ENCODE measurements around the gene C1R. TPM values are rescaled to one million over a fixed set of nuclear protein-coding genes. Genes with fewer than 3 reads are reported as not detected.

The C1R gene
- total and polyA plus RNA-seq, 11 donors = 42.6 to 343 (median 98.5) TPM

DNA sequence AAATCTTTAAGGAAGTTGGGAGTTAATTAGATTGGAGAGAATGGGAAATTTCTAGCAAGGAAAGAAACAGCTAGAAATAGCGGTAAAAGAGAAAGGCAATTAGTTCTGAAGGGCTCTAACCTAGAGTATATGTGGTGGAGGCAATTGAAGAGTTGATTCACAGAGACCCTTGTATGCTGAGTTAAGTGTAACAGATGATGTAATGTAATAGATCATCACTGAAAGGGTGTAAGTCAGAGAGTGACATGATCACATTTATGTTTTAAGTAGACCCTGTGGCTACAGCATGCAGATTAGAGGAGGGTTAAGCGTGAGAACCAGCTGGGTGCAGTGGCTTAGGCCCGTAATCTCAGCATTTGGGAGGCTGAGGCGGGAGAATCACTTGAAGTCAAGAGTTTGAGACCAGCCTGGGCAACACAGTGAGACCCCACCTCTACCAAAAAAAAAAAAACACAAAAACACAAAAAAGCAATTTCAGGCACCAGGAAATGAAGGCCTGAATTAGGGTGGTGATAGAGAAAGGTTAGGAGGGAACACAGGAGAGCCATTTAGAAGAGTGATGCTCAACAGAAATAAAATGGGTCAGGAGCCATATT is 33.5 kb upstream of the C1R start:
- H3K36me3 ChIP-seq = no peaks in the 10 kb centered on the region
- intact Hi-C loops (cut with DNase I) = no loop called here
- H3K4me1 ChIP-seq = peaks cover 0 to 44% (median 27%) of the 10 kb centered on the region in 12 donors
- WGBS, 4 donors = 71 to 90% (median 79%) methylated on average over 4 of the region's 4 CpGs
- DNase-seq = no peak
- H3K4me3 ChIP-seq = no peak overlapping the region
- peaks cover 0 to 19% (median 0%) of the 10 kb centered on the region in 9 donors for H3K27me3 ChIP-seq
- no peak for ATAC-seq
- TF ChIP-seq, protein P1, sequence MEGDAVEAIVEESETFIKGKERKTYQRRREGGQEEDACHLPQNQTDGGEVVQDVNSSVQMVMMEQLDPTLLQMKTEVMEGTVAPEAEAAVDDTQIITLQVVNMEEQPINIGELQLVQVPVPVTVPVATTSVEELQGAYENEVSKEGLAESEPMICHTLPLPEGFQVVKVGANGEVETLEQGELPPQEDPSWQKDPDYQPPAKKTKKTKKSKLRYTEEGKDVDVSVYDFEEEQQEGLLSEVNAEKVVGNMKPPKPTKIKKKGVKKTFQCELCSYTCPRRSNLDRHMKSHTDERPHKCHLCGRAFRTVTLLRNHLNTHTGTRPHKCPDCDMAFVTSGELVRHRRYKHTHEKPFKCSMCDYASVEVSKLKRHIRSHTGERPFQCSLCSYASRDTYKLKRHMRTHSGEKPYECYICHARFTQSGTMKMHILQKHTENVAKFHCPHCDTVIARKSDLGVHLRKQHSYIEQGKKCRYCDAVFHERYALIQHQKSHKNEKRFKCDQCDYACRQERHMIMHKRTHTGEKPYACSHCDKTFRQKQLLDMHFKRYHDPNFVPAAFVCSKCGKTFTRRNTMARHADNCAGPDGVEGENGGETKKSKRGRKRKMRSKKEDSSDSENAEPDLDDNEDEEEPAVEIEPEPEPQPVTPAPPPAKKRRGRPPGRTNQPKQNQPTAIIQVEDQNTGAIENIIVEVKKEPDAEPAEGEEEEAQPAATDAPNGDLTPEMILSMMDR (IDR thresholded peaks at IDR 0.05) = no peak
- TF ChIP-seq POLR2A (IDR thresholded peaks at IDR 0.05) = no peak
- no peak overlapping the region for H3K27ac ChIP-seq
- no peaks in the 10 kb centered on the region for H3K9me3 ChIP-seq

DNA sequence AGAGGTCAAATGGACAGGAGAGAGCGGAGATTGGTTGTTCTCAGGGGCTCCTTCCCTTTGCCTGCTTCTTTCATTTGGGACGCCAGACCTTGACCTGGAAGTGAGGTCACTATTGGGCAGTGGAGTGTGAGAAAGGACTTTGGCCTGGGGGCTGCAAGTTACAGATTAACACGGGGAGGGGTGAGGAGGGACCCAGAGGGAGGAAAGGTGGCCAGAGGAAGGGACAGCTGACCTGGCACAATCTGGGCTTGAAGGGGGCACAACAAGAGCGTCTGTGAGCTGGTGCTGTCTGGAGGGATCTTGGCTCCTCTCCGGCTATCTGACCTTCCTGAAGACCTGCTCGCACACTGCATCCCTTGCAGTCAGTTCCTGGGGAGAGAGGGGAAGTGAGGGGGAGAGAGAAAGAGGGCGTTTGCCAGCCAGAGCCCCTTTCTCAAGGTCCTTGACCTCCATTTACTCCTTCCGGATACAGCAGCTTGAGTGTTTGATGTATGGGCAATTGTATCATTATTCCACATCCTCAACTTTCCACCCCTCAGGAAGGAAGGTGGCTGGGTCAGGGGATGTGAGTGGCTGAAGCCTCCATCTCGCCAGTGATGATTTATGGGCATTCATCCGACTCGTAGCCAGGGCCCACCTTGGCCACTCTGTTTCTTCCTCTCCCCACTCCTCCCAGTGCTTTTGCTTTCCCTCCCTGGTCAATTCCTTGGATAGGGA is 31.7 kb upstream of the C1R start:
- Histone ChIP-seq H3K27ac (peak overlapping the region in 5 of 12 donors; percentile 24 to 56 (median 29)), H3K4me1 (peaks cover 0 to 31% (median 17%) of the 10 kb centered on the region in 12 donors), H3K4me3 (no peak overlapping the region), H3K9me3 (no peaks in the 10 kb centered on the region), H3K36me3 (no peaks in the 10 kb centered on the region), H3K27me3 (peaks cover 0 to 9% (median 0%) of the 10 kb centered on the region in 9 donors)
- no peak for ATAC-seq
- intact Hi-C loops (cut with DNase I) = no loop called here
- WGBS, 4 donors = 61 to 67% (median 62%) methylated on average over 11 of the region's 11 CpGs
- TF ChIP-seq POLR2A (IDR thresholded peaks at IDR 0.05) = no peak
- TF ChIP-seq, protein P1 (IDR thresholded peaks at IDR 0.05) = no peak
- no peak for DNase-seq

DNA sequence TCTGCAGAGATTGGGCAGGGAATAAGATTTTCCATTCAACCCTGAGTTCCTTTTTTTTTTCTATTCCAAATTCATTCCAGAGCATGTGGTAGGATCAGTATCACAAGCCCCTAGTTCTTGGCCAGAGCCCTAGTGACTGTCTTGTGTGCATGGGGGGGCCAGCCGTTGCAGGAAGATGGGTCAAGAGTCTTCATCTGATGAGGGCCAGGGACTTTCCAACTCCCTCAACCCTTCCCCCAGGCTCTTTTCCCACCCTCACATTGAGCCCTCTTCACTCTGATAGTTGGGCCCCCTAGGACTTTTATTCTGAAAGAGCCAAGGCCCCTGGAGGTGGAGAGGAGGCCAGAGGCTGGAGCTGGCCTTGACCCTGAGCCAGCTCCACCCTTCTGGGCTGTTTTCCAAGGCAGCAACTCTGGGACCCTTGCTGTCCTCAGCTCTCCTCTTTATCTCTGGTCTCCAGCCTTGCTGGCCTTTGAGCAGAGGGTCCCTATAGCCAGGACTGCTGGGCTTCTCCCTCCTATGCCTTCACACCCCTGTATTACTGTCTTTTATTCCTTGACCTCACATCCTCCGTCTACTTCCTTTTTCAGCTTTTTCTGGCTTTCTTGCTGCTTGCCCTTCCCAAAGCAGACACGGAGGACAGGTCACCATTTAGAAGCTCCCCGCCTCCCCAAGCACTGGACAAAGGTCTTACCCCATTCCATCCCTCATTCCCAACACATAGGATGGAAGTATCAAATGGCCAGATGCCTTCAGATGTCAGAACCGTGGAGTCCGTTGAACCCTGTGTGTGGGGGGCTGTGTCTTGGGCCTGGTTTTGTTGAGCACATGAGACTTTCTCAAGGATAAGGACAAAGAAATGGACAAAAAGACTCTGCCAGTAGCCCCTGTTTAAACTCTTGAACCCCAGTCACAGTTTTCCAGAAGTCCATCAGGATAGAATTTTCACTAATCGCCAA is 30.8 kb upstream of the C1R start:
- DNase-seq = peak in 2 of 5 donors; percentile 40 to 49
- Histone ChIP-seq H3K9me3 (no peaks in the 10 kb centered on the region), H3K36me3 (no peaks in the 10 kb centered on the region), H3K4me3 (no peak overlapping the region), H3K27me3 (peaks cover 0 to under 1% (median 0%) of the 10 kb centered on the region in 9 donors), H3K27ac (peak overlapping the region in 9 of 12 donors; percentile 17 to 56 (median 29)), H3K4me1 (peaks cover 0 to 23% (median 10%) of the 10 kb centered on the region in 12 donors)
- TF ChIP-seq POLR2A (IDR thresholded peaks at IDR 0.05) = no peak
- TF ChIP-seq, protein P1 (IDR thresholded peaks at IDR 0.05) = no peak
- 56 to 64% (median 59%) methylated on average over 7 of the region's 7 CpGs for WGBS, 4 donors
- intact Hi-C loops (cut with DNase I) = no loop called here
- ATAC-seq = peak; percentile 17 to 68 (median 44)

Measured in heart left ventricle (tissue), 16 donors.